Measurements from ENCODE around the gene OR2W1.

DNA sequence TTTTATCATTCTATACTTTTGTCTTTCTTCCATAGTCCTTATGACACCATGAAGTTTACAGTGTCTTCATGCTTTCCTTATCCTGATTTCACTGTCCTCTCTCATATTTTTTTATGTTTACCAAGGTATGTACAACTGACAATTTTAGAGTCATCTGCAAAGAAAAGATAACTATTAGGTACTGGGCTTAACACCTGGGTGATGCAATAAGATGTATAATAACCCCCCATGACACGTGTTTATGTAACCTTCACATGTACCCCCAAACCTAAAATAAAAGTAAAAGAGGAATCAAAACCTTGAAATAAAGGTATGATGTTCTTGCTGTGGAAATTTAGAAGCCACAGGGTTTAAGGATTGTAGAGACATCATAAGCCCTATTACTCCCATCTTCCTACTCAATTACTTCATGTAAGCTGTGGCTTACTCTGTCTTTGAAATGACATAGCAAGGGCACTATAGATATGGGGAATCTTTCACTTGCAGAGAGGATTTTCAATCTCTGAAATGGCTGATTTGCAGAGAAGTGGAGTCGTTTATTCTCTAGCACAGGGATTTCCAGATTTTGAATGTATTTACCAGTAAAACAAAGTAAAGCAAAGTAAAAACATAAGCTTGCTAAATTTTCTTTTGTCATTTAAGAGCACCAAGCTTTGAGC lies 18.9 kb downstream of the OR2W1 start:
- TF ChIP-seq, protein P1, sequence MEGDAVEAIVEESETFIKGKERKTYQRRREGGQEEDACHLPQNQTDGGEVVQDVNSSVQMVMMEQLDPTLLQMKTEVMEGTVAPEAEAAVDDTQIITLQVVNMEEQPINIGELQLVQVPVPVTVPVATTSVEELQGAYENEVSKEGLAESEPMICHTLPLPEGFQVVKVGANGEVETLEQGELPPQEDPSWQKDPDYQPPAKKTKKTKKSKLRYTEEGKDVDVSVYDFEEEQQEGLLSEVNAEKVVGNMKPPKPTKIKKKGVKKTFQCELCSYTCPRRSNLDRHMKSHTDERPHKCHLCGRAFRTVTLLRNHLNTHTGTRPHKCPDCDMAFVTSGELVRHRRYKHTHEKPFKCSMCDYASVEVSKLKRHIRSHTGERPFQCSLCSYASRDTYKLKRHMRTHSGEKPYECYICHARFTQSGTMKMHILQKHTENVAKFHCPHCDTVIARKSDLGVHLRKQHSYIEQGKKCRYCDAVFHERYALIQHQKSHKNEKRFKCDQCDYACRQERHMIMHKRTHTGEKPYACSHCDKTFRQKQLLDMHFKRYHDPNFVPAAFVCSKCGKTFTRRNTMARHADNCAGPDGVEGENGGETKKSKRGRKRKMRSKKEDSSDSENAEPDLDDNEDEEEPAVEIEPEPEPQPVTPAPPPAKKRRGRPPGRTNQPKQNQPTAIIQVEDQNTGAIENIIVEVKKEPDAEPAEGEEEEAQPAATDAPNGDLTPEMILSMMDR (IDR thresholded peaks at IDR 0.05), result no peak
- no peak for TF ChIP-seq POLR2A (IDR thresholded peaks at IDR 0.05)

Measured in uterus (tissue), 2 donors.